Neural progenitor cell (in vitro differentiated cells): ENCODE results near the gene GPR3.

ENCODE experiments used
- CTCF ChIP-seq: fragments of 200-600 bp; sonication (generic); IDR thresholded peaks from 2 replicates; pipeline ENCODE4 v1.5.1; 2017; ENCODE audit warnings: antibody characterized with exemption, mild to moderate bottlenecking
- EZH2 ChIP-seq: fragments of 200-600 bp; sonication (generic); IDR thresholded peaks from 2 replicates; pipeline ENCODE4 v1.6.1; 2017; ENCODE audit warnings: antibody characterized with exemption, mild to moderate bottlenecking, moderate library complexity
- EZH2phosphoT487 ChIP-seq: fragments of 200-600 bp; sonication (generic); IDR thresholded peaks from 2 replicates; pipeline ENCODE4 v1.6.1; 2017; ENCODE audit warnings: antibody characterized with exemption

GRCh38 chr1:27392778-27393635, 585 bp downstream of the GPR3 start:
- TF ChIP-seq EZH2: no peak
- peak; percentile 45 for TF ChIP-seq CTCF
- no peak for TF ChIP-seq EZH2phosphoT487
